ENCODE results near the gene GFER.
"Not testable (repeated sequence)": the region's sequence is repeated elsewhere in the genome, so short reads cannot be mapped to it uniquely, and the experiment has no call there.

GFER gene

DNA sequence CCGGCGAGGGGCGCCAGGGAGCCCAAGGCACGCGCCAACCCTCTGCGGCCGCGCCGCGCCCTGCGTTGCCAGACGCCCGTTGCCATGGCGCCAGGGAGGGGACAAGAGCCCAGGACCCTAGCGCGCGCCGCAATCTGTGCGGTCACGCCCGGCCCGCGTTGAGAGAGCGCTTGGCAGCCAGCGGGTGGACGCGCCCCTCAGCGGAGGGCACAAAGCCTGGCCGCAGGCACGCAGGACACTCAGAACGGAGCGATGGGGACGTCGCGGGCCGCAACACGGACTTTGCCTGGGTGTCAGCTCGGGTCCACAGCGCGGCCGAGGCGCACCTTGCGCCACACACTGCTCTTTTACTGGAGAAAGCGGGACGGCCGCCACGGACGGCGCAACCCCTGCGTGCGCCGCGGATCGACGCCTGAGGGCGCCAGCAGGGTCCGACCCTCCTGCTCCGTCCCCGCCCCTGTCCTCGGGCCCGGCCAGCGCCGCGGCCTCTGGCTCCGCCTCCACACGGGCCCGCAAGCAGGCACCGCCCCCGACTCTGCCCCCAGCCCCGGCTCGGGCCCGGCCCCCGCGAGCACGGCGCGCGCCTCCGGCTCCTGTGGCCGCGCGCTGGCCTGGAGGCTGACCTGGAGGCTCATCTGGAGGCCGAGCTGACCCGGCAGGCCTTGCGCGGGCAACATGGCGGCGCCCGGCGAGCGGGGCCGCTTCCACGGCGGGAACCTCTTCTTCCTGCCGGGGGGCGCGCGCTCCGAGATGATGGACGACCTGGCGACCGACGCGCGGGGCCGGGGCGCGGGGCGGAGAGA is at the start of gene GFER:
GFER (plus strand) TSS at position 650 of the 803 bp plus-strand sequence; CDS start at position 676, 26 bp downstream.
- peak; percentile 63 to 80 for DNase-seq

DNA sequence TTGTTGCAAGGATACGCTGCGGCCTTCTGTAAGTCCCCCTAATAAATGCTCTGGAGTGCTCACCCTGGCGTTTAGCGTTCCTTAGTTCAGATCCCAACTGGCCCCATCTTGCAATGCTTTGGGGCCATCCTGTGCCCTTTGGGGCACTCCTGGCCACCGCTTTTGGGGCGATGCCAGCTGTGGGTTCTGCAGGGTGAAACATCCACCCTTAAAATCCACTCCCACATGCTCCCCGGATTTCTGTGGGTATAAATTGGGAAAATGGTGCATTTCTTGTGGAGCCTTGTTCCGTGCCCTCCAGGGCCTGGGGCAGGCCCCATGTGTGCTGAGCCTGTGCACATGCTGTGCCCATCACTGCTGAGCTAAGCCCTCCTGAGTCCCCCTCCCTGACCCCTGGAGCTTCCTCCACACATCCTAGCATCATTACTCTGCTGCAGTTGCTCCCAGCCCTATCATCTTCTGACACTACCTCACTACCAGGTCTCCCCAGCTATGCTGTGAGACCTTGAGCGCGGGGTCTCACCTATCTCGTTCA is 47.0 kb upstream of the GFER start:
- no peak for DNase-seq

DNA sequence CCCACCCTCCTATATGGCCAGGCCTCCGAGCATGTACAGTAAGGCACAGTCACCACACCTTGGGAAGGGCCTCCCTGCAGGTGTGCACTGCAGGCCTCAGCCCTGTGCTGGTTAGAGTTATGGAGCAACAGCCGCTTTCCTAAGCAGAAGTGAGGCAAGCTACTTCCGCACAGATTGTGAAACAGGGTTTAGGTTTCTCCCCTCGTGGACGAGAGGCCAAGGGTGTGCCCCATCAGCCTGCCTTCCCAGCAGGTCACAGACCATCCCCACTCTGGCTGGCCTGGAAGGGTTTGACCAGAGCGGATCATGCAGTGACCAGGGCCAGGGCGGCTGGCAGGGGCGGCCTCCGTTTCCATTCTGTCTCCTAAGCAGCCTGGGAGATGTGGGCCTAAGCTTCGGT is 45.7 kb upstream of the GFER start:
- no peak for DNase-seq

DNA sequence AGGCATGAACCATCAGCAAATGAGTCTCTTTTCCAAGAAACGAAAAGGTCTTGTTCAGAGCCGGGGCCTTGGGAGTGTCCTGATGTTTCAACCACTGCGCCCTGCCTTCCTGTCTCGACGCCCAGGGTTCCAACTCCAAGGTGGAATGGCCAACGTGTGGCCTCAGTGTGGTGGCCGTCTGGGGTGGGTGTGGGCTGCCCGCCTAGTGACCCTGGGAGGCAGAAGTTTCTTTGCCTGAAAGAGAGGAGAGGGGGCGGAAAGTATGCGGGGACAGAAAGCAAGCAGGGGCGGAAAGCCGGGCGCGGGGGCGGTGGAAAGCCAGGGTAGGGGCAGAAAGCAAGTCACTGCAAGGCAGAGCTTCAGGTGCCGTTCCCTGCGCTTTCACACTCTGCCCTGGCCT is 45.1 kb upstream of the GFER start:
- DNase-seq = no peak

DNA sequence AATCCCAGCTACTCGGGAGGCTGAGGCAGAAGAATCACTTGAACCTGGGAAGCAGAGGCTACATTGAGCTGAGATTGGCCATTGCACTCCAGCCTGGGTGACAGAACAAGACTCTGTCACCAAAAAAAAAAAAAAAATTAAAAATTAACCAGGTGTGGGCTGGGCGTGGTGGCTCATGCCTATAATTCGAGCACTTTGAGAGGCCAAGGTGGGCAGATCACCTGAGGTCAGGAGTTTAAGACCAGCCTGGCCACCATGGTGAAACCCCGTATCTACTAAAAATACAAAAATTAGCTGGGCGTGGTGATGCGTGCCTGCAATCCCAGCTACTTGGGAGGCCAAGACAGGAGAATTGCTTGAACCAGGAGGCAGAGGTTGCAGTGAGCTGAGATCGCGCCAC is 44.2 kb upstream of the GFER start:
- DNase-seq = not testable (repeated sequence)

DNA sequence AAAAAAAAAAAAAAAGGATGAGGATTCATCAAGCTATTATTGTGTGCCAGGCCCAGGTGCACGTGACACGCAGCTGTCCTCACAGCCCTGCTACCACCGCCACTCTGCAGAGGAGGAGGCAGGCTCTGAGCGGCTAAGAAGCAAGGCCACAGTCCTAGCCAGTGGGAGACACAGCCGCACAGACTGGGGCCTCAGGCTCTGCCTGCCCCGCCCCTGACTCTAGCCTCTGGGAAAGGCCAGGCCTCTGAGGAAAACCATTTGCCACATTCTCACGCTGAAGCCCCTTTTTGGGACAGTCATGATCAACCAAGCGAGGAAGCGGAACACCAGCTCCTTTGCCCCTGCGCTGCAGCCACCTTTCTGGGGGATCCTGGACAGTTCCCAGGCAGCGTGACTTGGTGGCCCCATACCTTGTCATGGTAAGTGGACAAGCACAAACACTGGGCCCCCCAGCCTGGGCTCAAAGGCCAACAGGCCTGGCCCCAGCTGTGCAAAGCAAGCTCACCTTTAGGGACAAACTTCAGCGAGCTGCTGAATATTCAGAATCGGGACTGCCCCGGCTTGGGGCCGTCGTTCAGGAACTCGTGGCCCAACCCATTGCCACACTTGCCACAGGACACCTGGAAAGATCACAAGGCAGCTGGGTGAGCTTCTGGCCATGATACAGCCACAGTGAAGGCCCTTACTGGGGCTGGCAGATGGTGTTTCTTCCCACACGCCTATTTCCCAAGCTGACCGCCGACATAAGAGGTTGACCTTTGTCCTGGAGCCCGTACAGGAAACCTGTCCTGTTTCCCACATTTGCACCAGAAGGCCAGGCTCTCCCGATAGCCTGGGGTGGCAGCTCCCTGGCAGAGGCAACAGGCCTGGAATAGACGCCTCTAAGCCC is 43.5 kb upstream of the GFER start:
- DNase-seq = no peak

DNA sequence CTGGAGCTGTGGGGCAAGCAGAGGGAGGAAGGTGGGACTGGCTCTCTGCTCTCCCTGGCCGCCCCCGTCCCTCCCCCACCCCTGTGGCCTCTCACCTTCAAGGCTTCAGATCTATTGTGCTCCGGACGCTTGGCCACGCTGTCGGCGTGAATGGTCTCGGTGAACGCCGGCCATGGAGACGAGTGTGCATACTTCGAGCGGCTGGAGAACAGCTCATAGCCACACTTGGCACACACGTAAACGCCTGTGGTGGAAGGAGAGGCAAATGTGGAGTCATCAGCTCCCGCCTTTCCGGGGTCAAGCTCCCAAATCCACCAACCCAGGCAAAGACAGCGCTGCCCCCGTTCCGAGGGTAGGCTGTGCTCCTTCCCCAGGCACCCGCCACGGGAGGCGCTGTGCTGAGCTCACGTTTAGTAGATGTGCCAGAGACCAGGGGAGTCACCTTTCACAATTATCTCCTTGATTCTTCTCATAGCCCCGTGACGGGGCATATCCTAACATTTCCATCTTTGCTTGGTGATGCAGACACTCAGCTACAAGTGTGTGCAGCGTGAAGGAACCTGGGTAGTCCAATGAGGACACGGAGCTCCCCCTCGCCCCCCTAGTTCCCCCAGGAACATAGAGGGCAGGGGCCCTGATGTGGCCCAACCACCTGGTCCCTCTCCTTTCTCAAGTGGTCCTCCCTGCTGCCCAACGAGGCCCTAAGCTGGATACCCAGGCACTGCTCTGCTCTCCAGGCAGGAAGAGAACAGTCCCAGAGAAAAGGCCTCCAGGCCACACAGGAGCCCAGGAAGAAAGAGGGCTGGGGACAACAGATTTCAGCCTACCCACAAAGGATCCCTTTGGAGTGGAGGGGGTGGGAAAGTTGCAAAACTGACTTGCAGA is 42.6 kb upstream of the GFER start:
- DNase-seq = no peak

DNA sequence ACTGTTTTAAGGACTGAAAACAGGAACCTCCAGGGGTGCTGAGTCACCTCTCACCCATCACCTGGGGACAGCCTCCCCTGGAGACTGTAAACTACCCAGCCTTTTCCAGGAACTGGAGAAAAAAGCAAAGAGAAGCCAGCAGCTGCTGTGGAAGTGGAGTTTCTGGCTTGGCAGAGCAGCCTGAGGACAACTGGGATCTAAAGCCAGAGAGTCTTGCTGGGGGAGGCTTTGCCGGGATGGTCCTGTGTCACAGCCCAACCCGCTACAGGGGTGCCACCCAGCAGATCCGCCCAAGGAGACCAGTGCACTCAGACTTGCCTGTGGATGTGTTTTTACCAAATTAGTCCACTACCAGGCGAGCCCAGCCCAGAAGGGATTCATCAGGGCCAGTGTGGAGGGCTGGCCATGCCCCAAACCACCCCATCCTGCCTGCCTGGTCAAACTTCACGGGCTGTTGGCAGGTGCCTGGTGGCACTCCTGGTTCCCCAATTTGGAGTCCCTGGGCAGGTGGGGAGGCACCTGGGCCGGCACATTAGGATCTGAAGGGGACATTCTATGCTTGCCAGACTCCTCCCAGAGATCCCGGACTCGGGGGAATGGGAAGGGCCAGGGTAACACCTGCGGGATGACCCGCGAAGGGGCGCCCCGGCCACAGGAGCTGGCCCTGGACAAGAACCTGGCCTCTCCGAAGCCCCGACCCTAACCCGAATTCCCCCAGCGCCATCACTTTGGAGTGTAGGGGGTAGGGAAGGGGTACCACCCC is 41.8 kb upstream of the GFER start:
- DNase-seq = no peak

DNA sequence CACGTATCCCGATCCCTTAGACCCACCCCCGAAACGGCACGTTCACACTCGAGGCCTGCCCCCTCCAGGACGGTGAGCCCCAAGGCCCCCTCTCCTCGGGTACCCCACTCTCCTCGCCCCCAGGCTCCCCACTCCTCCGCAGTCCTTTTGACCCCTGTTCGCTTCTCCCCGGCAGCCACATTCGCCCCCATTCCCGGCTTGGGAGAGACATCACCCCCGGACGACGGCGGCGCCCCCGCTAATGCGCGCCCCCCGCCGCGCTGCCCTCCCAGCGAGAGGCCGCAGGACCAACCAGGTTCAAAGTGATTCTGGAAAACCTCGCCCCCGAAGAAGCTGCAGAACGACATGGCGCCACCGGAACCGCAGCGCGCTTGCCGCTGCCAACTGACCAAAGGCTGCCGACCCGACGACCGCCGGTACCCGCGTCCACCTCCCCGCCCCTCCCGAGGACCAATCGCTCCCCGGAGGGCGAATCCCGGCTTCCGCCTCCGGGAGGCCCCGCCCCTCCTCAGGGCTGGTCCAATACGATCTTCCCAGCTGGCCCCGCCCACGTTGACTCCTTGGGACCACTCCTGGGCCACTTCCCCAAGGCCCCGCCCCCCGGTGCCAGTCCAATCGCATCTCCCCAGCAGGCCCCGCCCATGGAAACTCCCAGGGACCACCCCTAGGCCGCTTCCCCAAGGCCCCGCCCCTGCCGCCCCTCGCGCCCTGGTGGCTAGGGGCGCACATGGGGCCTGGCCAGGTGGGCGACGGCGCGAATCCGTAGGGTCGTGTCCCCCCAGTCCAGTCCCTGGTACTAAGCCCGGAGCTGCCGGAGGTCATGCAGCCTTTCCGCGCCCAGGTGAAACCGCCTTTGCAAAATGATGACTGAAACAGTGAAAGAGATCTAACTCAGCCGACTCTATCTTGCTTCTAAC is 40.9 kb upstream of the GFER start, which contains the start of gene MSRB1:
MSRB1 (minus strand) TSS at position 390 of the 917 bp plus-strand sequence; CDS start at position 347, 43 bp downstream.
- DNase-seq = peak; percentile 90 to 92

DNA sequence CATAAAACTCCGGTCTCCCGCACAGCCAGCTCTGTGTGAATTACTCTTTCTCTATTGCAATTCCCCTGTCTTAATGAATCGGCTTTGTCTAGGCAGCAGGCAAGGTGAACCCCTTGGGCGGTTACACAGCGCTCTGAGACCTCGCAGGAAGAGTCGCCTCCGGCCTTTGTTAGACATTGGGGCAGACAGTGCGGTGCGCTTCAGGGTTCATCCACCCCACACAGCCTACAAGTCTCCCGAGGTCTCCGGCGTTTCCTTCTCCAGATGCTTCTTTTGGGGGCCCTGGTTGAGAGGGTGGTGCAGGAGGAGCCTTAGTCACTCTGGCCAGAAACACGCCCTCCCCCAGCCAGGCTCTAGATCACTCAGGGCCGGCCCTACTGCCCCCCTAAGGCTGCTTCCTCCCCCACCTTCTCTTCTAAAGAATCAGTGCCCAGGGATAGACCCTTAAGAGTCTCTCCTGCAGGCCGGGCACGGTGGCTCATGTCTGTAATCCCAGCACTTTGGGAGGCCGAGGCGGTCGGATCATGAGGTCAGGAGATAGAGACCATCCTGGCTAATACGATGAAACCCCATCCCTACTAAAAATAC is 39.3 kb upstream of the GFER start:
- DNase-seq = no peak

DNA sequence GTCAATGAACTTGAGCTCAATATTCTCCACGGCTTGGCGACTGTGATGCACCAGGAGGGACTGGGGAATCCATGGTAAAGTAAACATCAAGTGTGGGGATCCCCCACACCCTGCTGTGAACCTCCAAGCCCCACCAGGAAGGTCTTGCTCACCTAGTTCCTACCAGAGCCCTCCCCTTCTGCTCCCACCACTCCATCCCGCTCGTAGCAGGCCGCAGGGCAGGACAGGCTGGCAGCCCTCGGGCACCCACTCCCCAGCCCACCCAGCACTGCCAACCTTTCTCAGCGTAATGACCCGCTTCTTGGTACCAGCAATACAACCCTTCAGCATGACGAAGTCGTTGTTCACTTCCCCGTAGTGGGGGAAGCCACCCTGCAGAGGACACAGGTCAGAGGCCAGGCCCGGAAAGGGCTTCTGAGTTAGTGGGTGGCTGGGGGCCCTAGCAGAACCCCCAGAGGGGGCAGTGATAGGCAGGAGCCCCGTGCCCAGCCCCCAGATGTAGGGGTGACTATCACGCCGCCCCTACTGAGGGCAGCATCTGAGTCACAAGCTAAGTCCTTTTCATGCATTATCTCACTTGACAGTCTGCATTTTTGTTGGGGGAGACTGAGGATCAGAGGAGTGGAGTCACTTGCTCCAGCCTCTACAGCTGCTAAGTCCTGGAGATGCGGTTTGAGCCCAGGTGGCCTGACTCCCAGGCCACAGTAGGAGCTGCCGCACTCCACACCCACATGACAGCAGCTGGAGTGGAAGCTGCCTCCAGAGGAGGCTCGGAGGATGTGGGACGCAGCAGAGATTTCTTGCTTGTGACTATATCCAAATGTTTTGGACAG is 38.2 kb upstream of the GFER start:
- DNase-seq = no peak

DNA sequence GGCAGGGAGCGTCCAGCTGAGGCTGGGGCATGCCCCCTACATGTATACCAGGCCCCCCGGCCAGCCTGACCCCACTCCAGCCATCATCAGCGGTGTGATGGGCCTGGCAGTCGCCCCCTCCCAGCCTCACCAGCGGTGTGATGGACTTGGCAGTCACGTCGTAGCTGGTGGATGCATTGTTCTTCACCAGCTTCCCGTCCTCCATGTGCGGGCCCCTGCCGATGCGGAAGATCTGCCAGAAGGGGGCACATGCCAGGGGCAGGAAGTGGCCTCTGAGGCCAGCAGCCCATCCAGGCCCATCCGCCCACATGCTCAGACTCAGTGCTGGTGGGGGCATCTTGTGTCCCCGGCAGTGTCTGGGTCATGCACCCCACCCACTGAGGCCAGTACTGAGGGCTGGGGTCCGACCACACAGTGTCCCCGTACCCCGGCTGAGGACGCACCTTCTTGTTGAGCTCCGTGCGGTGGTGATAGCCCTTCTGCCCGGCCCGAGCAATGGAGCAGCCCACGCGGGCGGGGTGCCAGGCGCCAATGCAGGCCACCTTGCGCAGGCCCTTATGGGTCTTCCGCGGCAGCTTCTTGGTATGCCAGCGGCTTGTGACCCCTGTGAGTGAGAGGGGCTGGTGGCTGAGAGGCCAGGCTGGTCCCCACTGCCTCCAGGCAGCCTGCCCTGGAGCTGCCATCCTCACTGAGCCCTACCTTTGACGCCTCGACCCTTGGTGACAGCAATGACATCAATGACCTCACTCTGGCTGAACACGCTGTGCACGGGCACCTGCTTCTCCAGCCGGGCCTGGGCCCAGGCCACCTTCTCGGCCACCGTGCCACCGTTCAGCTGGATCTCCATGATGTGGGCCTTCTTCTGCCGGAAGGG is 37.3 kb upstream of the GFER start:
- no peak for DNase-seq

DNA sequence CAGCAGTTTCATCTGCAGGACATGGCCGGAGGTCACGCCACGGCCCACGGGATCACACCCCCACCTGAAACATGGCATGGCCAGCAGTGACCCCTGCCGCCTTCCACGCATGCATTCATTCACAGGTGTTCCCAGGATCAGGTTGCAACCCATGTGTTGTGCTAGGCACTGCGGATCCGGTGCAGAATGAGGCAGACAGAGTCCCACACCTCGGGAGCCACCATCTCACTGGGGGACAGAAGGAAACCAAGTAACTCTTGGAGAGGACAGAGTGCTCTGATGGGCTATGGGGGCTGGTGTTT is 36.7 kb upstream of the GFER start:
- DNase-seq = no peak

DNA sequence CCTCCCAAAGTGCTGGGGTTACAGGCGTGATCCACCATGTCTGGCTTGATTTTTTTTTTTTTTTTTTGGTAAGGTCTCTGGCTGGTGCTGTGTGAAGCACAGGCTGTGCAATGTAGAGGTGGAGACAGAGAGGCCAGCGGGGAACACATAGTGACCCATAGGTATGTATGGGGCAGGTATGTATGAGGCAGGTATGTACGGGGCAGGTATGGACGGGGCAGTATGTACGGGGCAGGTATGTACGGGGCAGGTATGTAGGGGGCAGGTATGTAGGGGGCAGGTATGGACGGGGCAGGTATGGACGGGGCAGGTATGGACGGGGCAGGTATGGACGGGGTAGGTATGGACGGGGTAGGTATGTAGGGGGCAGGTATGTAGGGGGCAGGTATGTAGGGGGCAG is 34.5 kb upstream of the GFER start:
- no peak for DNase-seq

DNA sequence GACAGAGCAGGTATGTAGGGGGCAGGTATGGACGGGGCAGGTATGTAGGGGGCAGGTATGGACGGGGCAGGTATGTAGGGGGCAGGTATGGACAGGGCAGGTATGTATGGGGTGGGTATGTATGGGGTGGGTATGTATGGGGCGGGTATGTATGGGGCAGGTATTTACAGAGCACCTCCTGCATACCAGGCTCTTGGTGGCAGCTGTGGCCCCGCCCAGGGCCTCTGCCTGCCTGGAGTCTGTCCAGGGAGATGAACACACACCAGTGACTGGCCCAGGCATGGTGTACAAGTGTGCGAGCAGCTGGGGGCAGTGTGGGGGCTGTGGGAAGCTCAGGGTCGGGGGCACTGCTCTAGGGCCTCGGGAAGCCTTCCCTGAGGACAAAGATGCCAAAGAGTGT is 33.9 kb upstream of the GFER start:
- DNase-seq = no peak

DNA sequence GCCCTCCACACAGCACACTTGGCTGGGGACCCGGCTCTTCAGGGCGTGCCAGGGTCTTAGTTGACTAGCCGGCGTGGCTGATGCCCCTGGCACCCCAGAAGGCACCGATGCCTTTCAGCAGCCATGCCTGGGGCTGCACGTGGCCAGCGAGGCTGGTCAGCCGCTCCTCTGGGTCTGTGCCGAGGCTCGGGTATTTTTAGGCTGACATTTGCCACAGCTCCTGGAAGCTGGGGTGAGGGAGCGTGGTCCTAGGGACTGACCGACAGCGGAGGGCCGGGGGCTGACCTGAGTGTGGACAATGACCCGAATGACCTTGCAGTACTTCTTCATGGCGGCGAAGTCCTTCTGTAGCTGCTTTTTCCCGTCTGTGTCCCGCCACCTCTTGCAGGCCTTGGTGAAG is 33.4 kb upstream of the GFER start:
- no peak for DNase-seq

DNA sequence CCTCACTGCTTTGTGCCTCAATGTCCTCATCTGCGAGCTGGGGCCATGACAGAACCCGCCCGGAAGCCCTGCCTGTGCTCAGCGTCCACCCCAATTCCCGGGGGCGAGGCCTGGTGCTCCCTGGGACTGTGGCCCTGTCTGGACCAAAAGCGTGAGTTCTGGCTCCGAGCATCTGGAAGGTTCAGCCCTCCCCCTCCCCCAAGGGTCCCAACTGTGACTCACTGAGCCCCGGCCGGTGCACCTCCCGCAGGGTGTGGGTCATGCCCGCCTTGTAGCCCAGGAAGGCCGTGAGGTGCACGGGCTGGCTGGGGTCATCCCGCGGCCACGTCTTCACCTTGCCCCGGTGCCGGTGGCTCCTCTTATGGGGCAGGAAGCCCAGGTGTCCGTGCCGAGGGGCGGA is 30.3 kb upstream of the GFER start:
- DNase-seq = no peak

DNA sequence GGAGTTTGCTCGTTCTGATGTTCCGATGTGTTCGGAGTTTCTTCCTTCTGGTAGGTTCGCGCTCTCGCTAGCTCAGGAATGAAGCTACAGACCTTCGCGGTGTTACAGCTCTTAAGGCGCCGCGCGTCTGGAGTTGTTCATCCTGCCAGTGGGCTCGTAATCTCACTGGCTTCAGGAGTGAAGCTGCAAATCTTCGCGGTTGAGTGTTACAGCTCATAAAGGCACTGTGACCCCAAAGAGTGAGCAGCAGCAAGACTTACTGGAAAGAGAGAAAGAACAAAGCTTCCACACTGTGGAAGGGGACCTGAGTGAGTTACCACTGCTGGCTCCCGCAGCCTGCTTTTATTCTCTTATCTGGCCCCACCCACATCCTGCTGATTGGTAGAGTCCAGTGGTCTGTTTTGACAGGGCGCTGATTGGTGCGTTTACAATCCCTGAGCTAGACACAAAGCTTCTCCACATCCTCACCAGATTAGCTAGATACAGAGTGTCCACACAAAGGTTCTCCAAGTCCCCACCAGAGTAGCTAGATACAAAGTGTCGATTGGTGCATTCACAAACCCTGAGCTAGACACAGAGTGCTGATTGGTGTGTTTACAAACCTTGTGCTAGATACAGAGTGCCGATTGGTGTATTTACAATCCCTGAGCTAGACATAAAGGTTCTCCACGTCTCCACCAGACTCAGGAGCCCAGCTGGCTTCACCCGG is 26.4 kb upstream of the GFER start:
- not testable (repeated sequence) for DNase-seq
